Type B pancreatic cell (in vitro differentiated cells): ENCODE results near the gene FNIP1. TPM values are rescaled to one million over a fixed set of nuclear protein-coding genes. Genes with fewer than 3 reads are reported as not detected.
A peak's percentile ranks its signal among the peaks of the same experiment; 100 is the strongest.

Source experiments
- DNase-seq: peaks from one replicate; pipeline ENCODE4 v3.0.0; 2021; ENCODE audit warnings: mixed read lengths; ENCODE audit not compliant: unreplicated experiment; ENCODE audit errors: extremely low spot score
- H3K27ac Mint-ChIP-seq: 2 replicates; pipeline ENCODE4 v1.8.0; 2021; ENCODE audit warnings: mild to moderate bottlenecking, mixed read lengths
- H3K27me3 Mint-ChIP-seq: 2 replicates; pipeline ENCODE4 v1.8.0; 2021; ENCODE audit warnings: mixed read lengths
- H3K36me3 Mint-ChIP-seq: 2 replicates; pipeline ENCODE4 v1.8.0; 2021; ENCODE audit warnings: mixed read lengths
- H3K4me1 Mint-ChIP-seq: one replicate; pipeline ENCODE4 v1.8.0; 2021; ENCODE audit warnings: mixed read lengths; ENCODE audit not compliant: unreplicated experiment
- H3K4me3 Mint-ChIP-seq: 2 replicates; pipeline ENCODE4 v1.8.0; 2021; ENCODE audit warnings: mild to moderate bottlenecking, mixed read lengths
- H3K9me3 Mint-ChIP-seq: 2 replicates; pipeline ENCODE4 v1.8.0; 2021; ENCODE audit warnings: mixed read lengths
- total RNA-seq: library from RNA; stranded (reverse); gene quantifications from 2 replicates; pipeline ENCODE4 v1.2.1, GENCODE V29; 2021; ENCODE audit warnings: low replicate concordance
- TF ChIP-seq, protein P1 (sequence below): fragments of 200-600 bp; sonication (generic); conservative IDR thresholded peaks from 2 replicates; pipeline ENCODE4 v1.5.0; 2021; ENCODE audit warnings: antibody characterized with exemption, mild to moderate bottlenecking

FNIP1 gene
- total RNA-seq, 1 donor from 2014 or later, result 32.4 TPM

GRCh38 chr5:131810510-131811249 lies 13.9 kb upstream of the FNIP1 start:
- no peaks in the 10 kb centered on the region for H3K9me3 Mint-ChIP-seq
- TF ChIP-seq, protein P1, sequence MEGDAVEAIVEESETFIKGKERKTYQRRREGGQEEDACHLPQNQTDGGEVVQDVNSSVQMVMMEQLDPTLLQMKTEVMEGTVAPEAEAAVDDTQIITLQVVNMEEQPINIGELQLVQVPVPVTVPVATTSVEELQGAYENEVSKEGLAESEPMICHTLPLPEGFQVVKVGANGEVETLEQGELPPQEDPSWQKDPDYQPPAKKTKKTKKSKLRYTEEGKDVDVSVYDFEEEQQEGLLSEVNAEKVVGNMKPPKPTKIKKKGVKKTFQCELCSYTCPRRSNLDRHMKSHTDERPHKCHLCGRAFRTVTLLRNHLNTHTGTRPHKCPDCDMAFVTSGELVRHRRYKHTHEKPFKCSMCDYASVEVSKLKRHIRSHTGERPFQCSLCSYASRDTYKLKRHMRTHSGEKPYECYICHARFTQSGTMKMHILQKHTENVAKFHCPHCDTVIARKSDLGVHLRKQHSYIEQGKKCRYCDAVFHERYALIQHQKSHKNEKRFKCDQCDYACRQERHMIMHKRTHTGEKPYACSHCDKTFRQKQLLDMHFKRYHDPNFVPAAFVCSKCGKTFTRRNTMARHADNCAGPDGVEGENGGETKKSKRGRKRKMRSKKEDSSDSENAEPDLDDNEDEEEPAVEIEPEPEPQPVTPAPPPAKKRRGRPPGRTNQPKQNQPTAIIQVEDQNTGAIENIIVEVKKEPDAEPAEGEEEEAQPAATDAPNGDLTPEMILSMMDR, result peak; percentile 63
- H3K4me1 Mint-ChIP-seq, result no peaks in the 10 kb centered on the region
- no peaks in the 10 kb centered on the region for H3K36me3 Mint-ChIP-seq
- H3K4me3 Mint-ChIP-seq, result no peak overlapping the region
- no peak overlapping the region for H3K27ac Mint-ChIP-seq
- no peak for DNase-seq
- H3K27me3 Mint-ChIP-seq, result peaks cover 6% of the 10 kb centered on the region

DNA sequence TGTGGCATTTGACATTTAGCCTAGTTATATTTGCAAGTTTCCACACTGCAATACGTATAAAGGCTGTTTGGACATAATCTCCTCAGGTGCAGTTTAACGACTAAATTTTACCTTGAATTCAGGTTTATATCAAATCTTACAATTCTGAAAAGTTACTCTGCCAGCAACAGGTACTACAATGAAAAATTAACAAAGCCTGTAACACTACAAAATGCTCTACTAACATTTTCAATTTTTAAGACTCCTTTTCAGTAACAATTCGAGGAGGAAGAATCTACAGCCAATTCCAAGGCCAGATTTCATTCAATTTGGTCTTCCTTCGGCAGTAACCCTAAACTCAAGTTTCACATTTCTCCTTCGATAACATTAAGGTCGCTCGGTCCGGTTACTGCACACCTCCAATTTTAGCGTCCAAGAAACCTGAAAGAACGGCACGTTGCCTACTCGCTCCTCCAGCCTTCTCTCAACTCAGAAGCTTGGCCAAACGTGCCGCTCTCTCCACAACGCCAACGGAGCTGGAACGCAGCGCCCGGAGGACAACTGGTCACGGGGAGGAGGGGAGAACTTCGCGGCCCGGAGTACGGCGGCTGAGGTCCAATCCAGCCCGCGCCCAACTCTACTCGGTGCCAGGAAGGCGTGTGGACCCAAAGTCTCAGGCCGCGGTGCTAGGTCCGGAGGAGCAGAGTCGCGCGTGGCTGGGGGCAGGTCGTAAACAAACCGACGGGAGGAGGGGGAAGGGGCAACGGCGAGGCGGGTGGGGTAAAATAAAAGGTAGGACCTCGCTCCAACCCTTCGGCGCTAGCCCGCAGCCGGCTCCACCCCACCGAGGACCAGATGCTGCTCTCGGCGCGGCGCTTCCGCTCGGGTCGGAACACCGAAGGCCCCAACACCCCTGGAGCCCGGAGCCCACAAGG lies 681 bp downstream of the FNIP1 start:
- TF ChIP-seq, protein P1, result no peak
- Mint-ChIP-seq H3K27me3 (peaks cover 3% of the 10 kb centered on the region), H3K9me3 (no peaks in the 10 kb centered on the region), H3K4me3 (peak overlapping the region; percentile 98), H3K36me3 (peaks cover 5% of the 10 kb centered on the region), H3K4me1 (peaks cover 21% of the 10 kb centered on the region), H3K27ac (peak overlapping the region; percentile 97)
- peak; percentile 72 for DNase-seq

- TF ChIP-seq, protein P1, result no peak
- H3K36me3 Mint-ChIP-seq, result peaks cover 5% of the 10 kb centered on the region
- peak overlapping the region; percentile 97 for H3K27ac Mint-ChIP-seq
Measured at GRCh38 chr5:131795228-131795627, 1.6 kb downstream of the FNIP1 start.

GRCh38 chr5:131794586-131794985 lies 2.2 kb downstream of the FNIP1 start:
- DNase-seq, result no peak
- Mint-ChIP-seq H3K36me3 (peaks cover 8% of the 10 kb centered on the region), H3K4me1 (peaks cover 29% of the 10 kb centered on the region), H3K27me3 (no peaks in the 10 kb centered on the region), H3K9me3 (no peaks in the 10 kb centered on the region), H3K4me3 (peak overlapping the region; percentile 80), H3K27ac (peak overlapping the region; percentile 70)
- TF ChIP-seq, protein P1, result no peak

More at GRCh38 chr5:131795228-131795627, 1.6 kb downstream of the FNIP1 start:
- H3K4me1 Mint-ChIP-seq, result peaks cover 26% of the 10 kb centered on the region
- H3K27me3 Mint-ChIP-seq, result no peaks in the 10 kb centered on the region
- H3K4me3 Mint-ChIP-seq, result peak overlapping the region; percentile 98
- H3K9me3 Mint-ChIP-seq, result no peaks in the 10 kb centered on the region
- DNase-seq, result no peak

DNA sequence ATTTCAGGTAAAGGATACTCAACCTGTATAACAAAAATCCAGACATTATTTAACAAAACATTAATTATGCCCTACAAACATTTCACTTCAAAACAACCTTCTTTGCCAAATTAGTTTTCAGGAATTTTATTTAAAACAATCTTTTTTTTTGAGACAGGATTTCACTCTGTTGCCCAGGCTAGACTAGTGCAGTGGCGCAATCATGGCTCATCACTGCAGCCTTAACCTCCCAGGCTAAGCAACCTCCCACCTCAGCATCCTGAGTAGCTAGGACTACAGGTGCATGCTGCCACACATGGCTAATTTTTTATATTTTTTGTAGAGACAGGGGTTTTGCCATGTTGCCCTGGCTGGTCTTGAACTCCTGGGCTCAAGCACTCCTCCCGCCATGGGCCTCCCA lies 3.9 kb downstream of the FNIP1 start:
- DNase-seq, result no peak
- H3K27ac Mint-ChIP-seq, result no peak overlapping the region
- no peak overlapping the region for H3K4me3 Mint-ChIP-seq
- no peaks in the 10 kb centered on the region for H3K27me3 Mint-ChIP-seq
- TF ChIP-seq, protein P1, result no peak
- peaks cover 33% of the 10 kb centered on the region for H3K4me1 Mint-ChIP-seq
- peaks cover 16% of the 10 kb centered on the region for H3K36me3 Mint-ChIP-seq
- H3K9me3 Mint-ChIP-seq, result peaks cover 5% of the 10 kb centered on the region
